ENCODE measurements around the gene CAPG.

DNA sequence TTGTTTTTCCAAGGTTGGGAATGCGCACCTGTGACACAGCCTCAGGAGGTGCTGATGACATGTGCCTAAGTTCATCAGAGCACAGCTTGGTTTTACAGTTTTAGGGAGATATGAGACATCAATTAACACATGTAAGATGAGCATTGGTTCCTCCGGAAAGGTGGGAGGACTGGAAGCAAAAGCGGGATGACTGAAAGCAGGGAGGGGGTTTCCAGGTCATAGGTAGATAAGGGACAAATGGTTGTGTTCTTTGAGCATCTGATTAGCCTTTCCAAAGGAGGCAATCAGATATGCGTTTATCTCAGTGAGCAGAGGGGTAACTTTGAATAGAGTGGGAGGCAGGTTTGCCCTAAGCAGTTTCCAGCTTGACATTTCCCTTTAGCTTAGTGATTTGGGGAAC is 26.3 kb downstream of the CAPG start:
- TF ChIP-seq MXD4 (CRISPR knock-in tag; IDR thresholded peaks at IDR 0.05; ENCODE audit: borderline replicate concordance), result no peak
- TF ChIP-seq, protein P1, sequence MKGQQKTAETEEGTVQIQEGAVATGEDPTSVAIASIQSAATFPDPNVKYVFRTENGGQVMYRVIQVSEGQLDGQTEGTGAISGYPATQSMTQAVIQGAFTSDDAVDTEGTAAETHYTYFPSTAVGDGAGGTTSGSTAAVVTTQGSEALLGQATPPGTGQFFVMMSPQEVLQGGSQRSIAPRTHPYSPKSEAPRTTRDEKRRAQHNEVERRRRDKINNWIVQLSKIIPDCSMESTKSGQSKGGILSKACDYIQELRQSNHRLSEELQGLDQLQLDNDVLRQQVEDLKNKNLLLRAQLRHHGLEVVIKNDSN (CRISPR knock-in tag; IDR thresholded peaks at IDR 0.05), result no peak
- TF ChIP-seq SMAD3 (CRISPR knock-in tag; IDR thresholded peaks at IDR 0.05; ENCODE audit: borderline replicate concordance), result no peak
- TF ChIP-seq, protein P2, sequence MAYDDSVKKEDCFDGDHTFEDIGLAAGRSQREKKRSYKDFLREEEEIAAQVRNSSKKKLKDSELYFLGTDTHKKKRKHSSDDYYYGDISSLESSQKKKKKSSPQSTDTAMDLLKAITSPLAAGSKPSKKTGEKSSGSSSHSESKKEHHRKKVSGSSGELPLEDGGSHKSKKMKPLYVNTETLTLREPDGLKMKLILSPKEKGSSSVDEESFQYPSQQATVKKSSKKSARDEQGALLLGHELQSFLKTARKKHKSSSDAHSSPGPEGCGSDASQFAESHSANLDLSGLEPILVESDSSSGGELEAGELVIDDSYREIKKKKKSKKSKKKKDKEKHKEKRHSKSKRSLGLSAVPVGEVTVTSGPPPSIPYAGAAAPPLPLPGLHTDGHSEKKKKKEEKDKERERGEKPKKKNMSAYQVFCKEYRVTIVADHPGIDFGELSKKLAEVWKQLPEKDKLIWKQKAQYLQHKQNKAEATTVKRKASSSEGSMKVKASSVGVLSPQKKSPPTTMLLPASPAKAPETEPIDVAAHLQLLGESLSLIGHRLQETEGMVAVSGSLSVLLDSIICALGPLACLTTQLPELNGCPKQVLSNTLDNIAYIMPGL (CRISPR knock-in tag; IDR thresholded peaks at IDR 0.05), result no peak
- TF ChIP-seq, protein P3, sequence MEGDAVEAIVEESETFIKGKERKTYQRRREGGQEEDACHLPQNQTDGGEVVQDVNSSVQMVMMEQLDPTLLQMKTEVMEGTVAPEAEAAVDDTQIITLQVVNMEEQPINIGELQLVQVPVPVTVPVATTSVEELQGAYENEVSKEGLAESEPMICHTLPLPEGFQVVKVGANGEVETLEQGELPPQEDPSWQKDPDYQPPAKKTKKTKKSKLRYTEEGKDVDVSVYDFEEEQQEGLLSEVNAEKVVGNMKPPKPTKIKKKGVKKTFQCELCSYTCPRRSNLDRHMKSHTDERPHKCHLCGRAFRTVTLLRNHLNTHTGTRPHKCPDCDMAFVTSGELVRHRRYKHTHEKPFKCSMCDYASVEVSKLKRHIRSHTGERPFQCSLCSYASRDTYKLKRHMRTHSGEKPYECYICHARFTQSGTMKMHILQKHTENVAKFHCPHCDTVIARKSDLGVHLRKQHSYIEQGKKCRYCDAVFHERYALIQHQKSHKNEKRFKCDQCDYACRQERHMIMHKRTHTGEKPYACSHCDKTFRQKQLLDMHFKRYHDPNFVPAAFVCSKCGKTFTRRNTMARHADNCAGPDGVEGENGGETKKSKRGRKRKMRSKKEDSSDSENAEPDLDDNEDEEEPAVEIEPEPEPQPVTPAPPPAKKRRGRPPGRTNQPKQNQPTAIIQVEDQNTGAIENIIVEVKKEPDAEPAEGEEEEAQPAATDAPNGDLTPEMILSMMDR (IDR thresholded peaks at IDR 0.05), result no peak
- no peak for TF ChIP-seq JAZF1 (CRISPR knock-in tag; IDR thresholded peaks at IDR 0.05)
- no peak for TF ChIP-seq SP1 (CRISPR knock-in tag; conservative IDR thresholded peaks at IDR 0.05)
- TF ChIP-seq NFATC4 (CRISPR knock-in tag; IDR thresholded peaks at IDR 0.05), result no peak
- no peak for TF ChIP-seq ATF1 (CRISPR knock-in tag; IDR thresholded peaks at IDR 0.05)
- no peak for TF ChIP-seq NFE2L1 (CRISPR knock-in tag; IDR thresholded peaks at IDR 0.05)
- TF ChIP-seq, protein P4, sequence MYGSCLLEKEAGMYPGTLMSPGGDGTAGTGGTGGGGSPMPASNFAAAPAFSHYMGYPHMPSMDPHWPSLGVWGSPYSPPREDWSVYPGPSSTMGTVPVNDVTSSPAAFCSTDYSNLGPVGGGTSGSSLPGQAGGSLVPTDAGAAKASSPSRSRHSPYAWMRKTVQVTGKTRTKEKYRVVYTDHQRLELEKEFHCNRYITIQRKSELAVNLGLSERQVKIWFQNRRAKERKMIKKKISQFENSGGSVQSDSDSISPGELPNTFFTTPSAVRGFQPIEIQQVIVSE (CRISPR knock-in tag; IDR thresholded peaks at IDR 0.05; ENCODE audit: borderline replicate concordance), result no peak
- TF ChIP-seq, protein P5, sequence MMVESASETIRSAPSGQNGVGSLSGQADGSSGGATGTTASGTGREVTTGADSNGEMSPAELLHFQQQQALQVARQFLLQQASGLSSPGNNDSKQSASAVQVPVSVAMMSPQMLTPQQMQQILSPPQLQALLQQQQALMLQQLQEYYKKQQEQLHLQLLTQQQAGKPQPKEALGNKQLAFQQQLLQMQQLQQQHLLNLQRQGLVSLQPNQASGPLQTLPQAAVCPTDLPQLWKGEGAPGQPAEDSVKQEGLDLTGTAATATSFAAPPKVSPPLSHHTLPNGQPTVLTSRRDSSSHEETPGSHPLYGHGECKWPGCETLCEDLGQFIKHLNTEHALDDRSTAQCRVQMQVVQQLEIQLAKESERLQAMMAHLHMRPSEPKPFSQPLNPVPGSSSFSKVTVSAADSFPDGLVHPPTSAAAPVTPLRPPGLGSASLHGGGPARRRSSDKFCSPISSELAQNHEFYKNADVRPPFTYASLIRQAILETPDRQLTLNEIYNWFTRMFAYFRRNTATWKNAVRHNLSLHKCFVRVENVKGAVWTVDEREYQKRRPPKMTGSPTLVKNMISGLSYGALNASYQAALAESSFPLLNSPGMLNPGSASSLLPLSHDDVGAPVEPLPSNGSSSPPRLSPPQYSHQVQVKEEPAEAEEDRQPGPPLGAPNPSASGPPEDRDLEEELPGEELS (CRISPR knock-in tag; IDR thresholded peaks at IDR 0.05), result no peak
- TF ChIP-seq, protein P6, sequence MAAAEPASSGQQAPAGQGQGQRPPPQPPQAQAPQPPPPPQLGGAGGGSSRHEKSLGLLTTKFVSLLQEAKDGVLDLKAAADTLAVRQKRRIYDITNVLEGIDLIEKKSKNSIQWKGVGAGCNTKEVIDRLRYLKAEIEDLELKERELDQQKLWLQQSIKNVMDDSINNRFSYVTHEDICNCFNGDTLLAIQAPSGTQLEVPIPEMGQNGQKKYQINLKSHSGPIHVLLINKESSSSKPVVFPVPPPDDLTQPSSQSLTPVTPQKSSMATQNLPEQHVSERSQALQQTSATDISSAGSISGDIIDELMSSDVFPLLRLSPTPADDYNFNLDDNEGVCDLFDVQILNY (CRISPR knock-in tag; IDR thresholded peaks at IDR 0.05), result no peak

All from WTC11 (cell line).